Fibroblast of skin of left quadriceps (primary cell): ENCODE measurements around the gene NGEF.

Source experiments
- DNase-seq, 2 experiments: peaks; one replicate each; pipeline ENCODE4 v3.0.0-alpha.2; 2013; ENCODE audit warnings: low read depth in 2 of 2

NGEF gene

GRCh38 chr2:232999354-232999753 is 13.7 kb downstream of the NGEF start:
- DNase-seq, result no peak

- DNase-seq, result no peak
Observed at GRCh38 chr2:232998666-232998985, 14.4 kb downstream of the NGEF start.

GRCh38 chr2:232997749-232998665 is 15.0 kb downstream of the NGEF start:
- DNase-seq, result no peak

GRCh38 chr2:232994446-232994845 is 18.6 kb downstream of the NGEF start:
- no peak for DNase-seq

- DNase-seq, result no peak
Observed at GRCh38 chr2:232993231-232993821, 19.7 kb downstream of the NGEF start.

- DNase-seq, result no peak
Observed at GRCh38 chr2:232986155-232986554, 26.9 kb downstream of the NGEF start.

- DNase-seq, result no peak
Observed at GRCh38 chr2:232984451-232985207, 28.4 kb downstream of the NGEF start.

GRCh38 chr2:232983669-232984140 is 29.4 kb downstream of the NGEF start:
- DNase-seq, result no peak

GRCh38 chr2:232982926-232983668 is 30.0 kb downstream of the NGEF start:
- DNase-seq, result no peak

- DNase-seq, result no peak
Observed at GRCh38 chr2:232981767-232982360, 31.2 kb downstream of the NGEF start.

GRCh38 chr2:232981356-232981755 is 31.7 kb downstream of the NGEF start:
- DNase-seq, result no peak

GRCh38 chr2:232980683-232981082 is 32.4 kb downstream of the NGEF start:
- no peak for DNase-seq

- peak in 1 of 2 experiments; percentile 10 for DNase-seq
Observed at GRCh38 chr2:232979871-232980461, 33.1 kb downstream of the NGEF start.

GRCh38 chr2:232977438-232977971 is 35.6 kb downstream of the NGEF start:
- no peak for DNase-seq

GRCh38 chr2:232976666-232977437 is 36.2 kb downstream of the NGEF start:
- DNase-seq, result no peak

- no peak for DNase-seq
Observed at GRCh38 chr2:232976176-232976575, 36.9 kb downstream of the NGEF start.

GRCh38 chr2:232974396-232974795 is 38.7 kb downstream of the NGEF start:
- DNase-seq, result no peak

- no peak for DNase-seq
Observed at GRCh38 chr2:232973796-232974195, 39.3 kb downstream of the NGEF start.

GRCh38 chr2:232973011-232973735 is 39.9 kb downstream of the NGEF start:
- DNase-seq, result peak in 1 of 2 experiments; percentile 20
